ENCODE measurements around the gene MAML3. TPM values are rescaled to one million over a fixed set of nuclear protein-coding genes. Genes with fewer than 3 reads are reported as not detected.

MAML3 gene
- polyA plus RNA-seq, 5 donors = 13.3 to 19.2 (median 16.8) TPM

Other genes starting within 250 kb of the MAML3 start
- 100 to 1,000 TPM in 1 of 5 donors, 10 to 100 TPM in 4; 78.8 to 111 (median 86.4) TPM for gene SCOC, start 219.5 kb upstream of the MAML3 start, polyA plus RNA-seq (ENCODE audit: insufficient read depth in 1 of 5, insufficient read length in 5 of 5, low replicate concordance in 1 of 5)

Measured in right lung (tissue), 5 donors.